Astrocyte (in vitro differentiated cells and primary cell): ENCODE results near the gene ANKRD33B.

Experiments
- CTCF ChIP-seq: IDR thresholded peaks from 2 replicates; pipeline ENCODE4 v1.5.1; 2011; ENCODE audit warnings: low read depth, mild to moderate bottlenecking, inconsistent platforms, low read length, moderate library complexity; ENCODE audit not compliant: insufficient read depth
- EZH2 ChIP-seq: IDR thresholded peaks from 2 replicates; pipeline ENCODE4 v1.6.1; 2012; ENCODE audit warnings: mild to moderate bottlenecking, low read length, inconsistent platforms; ENCODE audit not compliant: insufficient read depth

DNA sequence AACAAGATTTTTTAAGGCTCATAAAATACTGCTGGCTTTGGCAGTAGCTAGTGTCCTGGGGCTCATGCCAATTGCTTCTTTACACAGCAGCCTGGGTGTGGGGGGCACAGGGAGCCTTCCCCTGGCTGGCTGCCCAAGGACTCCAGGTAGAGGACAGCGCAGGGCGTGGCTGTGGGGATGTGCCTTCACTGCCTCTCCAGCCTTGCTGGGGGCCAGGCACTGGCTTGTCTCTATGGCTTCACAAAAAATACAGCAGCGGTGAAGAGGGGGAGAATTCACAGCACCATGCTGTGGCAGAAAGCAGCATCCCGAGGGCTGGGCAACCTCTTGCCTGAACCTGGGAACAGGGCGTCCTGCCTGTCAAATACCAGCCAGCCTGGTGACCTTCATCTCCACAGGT is 139.8 kb downstream of the ANKRD33B start:
- TF ChIP-seq CTCF, result no peak
- TF ChIP-seq EZH2, result no peak
